Measurements from ENCODE around the gene CPXM1. TPM values are rescaled to one million over a fixed set of nuclear protein-coding genes. Genes with fewer than 3 reads are reported as not detected.

The CPXM1 gene
- total RNA-seq, 1 experiment from 2014 or later: not detected

GRCh38 chr20:2801286-2801728 is 880 bp upstream of the CPXM1 start:
- POLR2A ChIA-PET: no interaction called here

DNA sequence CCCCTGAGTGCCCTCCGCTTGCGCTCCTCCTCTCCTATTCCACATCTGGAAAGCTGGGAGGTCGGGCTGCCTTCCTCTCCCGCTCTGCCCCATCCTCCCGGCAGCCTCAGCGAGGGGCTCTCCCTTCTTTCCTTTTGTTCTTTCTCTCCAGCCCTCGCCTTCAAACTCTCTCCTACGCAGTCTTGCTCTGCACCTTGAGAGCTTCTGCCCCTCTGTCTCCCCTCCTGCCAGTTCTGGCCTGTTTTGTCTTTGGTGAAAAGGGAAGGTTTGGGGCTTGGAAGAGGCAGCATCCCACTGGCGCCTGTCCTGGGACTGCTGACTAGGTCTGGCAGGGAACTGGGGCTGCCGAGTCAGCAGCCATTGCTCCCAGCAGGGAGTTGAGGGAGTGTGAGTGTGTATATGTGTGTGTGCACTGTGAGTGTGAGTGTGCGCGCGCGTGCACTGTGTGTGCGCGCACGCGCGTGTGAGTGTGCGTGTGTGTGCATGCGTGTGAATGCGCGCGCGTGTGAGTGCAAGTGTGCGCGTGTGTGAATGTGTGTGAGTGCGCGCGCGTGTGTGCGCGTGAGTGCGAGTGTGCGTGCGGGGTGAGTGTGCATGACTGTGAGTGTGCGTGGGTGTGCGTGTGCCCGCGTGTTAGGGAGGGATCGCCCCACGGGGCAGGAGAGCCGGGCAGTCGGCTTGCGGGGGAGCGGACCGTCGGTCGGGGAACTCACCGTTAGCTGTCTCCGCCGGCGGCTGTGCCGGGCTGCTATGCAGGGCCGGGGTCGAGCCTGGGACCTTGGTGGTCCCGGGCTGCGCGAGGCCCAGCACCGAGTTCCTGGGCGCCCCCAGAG is 523 bp downstream of the CPXM1 start:
- H3K4me3 ChIP-seq (ENCODE audit: low read depth, low read length): no peak overlapping the region
- BruUV-seq (replicated peaks): no TSS peak
- Mint-ChIP-seq H3K9me3 (ENCODE audit: unreplicated experiment) (no peaks in the 10 kb centered on the region), H3K4me3 (ENCODE audit: unreplicated experiment) (no peak overlapping the region), H3K27ac (ENCODE audit: unreplicated experiment) (no peak overlapping the region), H3K27me3 (ENCODE audit: insufficient read depth, unreplicated experiment) (peaks cover 12% of the 10 kb centered on the region), H3K4me1 (ENCODE audit: low read depth, unreplicated experiment) (no peaks in the 10 kb centered on the region), H3K36me3 (ENCODE audit: insufficient read depth, unreplicated experiment) (no peaks in the 10 kb centered on the region)
- no peaks in the 10 kb centered on the region for H3K4me1 ChIP-seq
- POLR2A ChIA-PET: no interaction called here
- peaks cover 2% of the 10 kb centered on the region for H3K27me3 ChIP-seq (replicated peaks; ENCODE audit: control insufficient read depth, insufficient read depth, low read length)
- no peaks in the 10 kb centered on the region for H3K36me3 ChIP-seq (ENCODE audit: control insufficient read depth, insufficient read depth, low read length)
- intact Hi-C loops (cut with micrococcal nuclease; ENCODE audit: unreplicated experiment): no loop called here
- no peak for TF ChIP-seq CTCF (IDR thresholded peaks at IDR 0.05; ENCODE audit: insufficient read depth in 1 of 2, low read depth in 1 of 2, low read length in 1 of 2, severe bottlenecking in 1 of 2, unreplicated experiment in 1 of 2)
- no peak for DNase-seq
- CTCF ChIA-PET: no interaction called here
- H3K9me3 ChIP-seq: no peaks in the 10 kb centered on the region

More at GRCh38 chr20:2801286-2801728, 880 bp upstream of the CPXM1 start:
- Mint-ChIP-seq H3K4me3 (ENCODE audit: unreplicated experiment) (no peak overlapping the region), H3K36me3 (ENCODE audit: insufficient read depth, unreplicated experiment) (no peaks in the 10 kb centered on the region), H3K27me3 (ENCODE audit: insufficient read depth, unreplicated experiment) (peaks cover 12% of the 10 kb centered on the region), H3K27ac (ENCODE audit: unreplicated experiment) (no peak overlapping the region), H3K9me3 (ENCODE audit: unreplicated experiment) (no peaks in the 10 kb centered on the region), H3K4me1 (ENCODE audit: low read depth, unreplicated experiment) (peaks cover 4% of the 10 kb centered on the region)
- CTCF ChIA-PET: no interaction called here
- no peak for TF ChIP-seq CTCF (IDR thresholded peaks at IDR 0.05; ENCODE audit: insufficient read depth in 1 of 2, low read depth in 1 of 2, low read length in 1 of 2, severe bottlenecking in 1 of 2, unreplicated experiment in 1 of 2)
- H3K36me3 ChIP-seq (ENCODE audit: control insufficient read depth, insufficient read depth, low read length): no peaks in the 10 kb centered on the region
- H3K4me1 ChIP-seq: peaks cover 5% of the 10 kb centered on the region; the same call in 1 of the 2 replicates
- no peak for DNase-seq
- no peaks in the 10 kb centered on the region for H3K9me3 ChIP-seq
- intact Hi-C loops (cut with micrococcal nuclease; ENCODE audit: unreplicated experiment): no loop called here
- no peaks in the 10 kb centered on the region for H3K27me3 ChIP-seq (replicated peaks; ENCODE audit: control insufficient read depth, insufficient read depth, low read length)
- no TSS peak for BruUV-seq (replicated peaks)
- H3K4me3 ChIP-seq (ENCODE audit: low read depth, low read length): no peak overlapping the region

DNA sequence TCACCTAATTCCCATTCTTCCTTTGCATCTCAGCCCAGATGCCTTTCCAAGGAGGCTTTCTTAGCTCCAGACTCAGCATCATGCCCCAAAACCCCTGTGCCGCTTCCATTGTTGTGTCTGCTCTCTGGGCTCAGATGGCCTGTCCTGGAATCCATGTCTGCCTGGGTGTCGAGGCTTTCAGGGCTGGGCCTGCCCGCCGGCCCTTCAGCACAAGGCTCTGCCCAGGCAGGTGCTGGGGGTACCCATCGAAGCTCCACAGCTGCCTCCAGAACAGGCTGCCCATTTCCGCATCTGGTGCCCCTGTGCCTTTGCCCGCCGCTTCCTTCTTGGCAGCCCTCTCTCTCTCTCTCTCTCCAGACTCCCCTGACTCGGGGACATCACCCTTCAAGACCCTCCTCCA is 1.2 kb downstream of the CPXM1 start:
- H3K9me3 ChIP-seq: no peaks in the 10 kb centered on the region
- no peak overlapping the region for H3K27ac Mint-ChIP-seq (ENCODE audit: unreplicated experiment)
- POLR2A ChIA-PET: no interaction called here
- no peak for TF ChIP-seq CTCF (IDR thresholded peaks at IDR 0.05; ENCODE audit: insufficient read depth in 1 of 2, low read depth in 1 of 2, low read length in 1 of 2, severe bottlenecking in 1 of 2, unreplicated experiment in 1 of 2)
- no peaks in the 10 kb centered on the region for H3K4me1 ChIP-seq
- CTCF ChIA-PET: no interaction called here
- intact Hi-C loops (cut with micrococcal nuclease; ENCODE audit: unreplicated experiment): no loop called here
- no TSS peak for BruUV-seq (replicated peaks)
- H3K27me3 Mint-ChIP-seq (ENCODE audit: insufficient read depth, unreplicated experiment): peaks cover 12% of the 10 kb centered on the region
- H3K27me3 ChIP-seq (replicated peaks; ENCODE audit: control insufficient read depth, insufficient read depth, low read length): peaks cover 2% of the 10 kb centered on the region
- DNase-seq: no peak
- no peaks in the 10 kb centered on the region for H3K36me3 ChIP-seq (ENCODE audit: control insufficient read depth, insufficient read depth, low read length)
- H3K9me3 Mint-ChIP-seq (ENCODE audit: unreplicated experiment): no peaks in the 10 kb centered on the region
- no peak overlapping the region for H3K4me3 Mint-ChIP-seq (ENCODE audit: unreplicated experiment)
- no peak overlapping the region for H3K4me3 ChIP-seq (ENCODE audit: low read depth, low read length)
- H3K4me1 Mint-ChIP-seq (ENCODE audit: low read depth, unreplicated experiment): no peaks in the 10 kb centered on the region
- no peaks in the 10 kb centered on the region for H3K36me3 Mint-ChIP-seq (ENCODE audit: insufficient read depth, unreplicated experiment)

Measured in Caco-2 (cell line).